OCI-LY7 (cell line): ENCODE measurements around the gene LRRC26. TPM values are rescaled to one million over a fixed set of nuclear protein-coding genes. Genes with fewer than 3 reads are reported as not detected.

Experiments used
- BruUV-seq: library from RNA; stranded (reverse); fragments of 400-500 nt; replicated peaks from 2 replicates; lab custom pipeline; 2021; lab: Mats Ljungman, UMichigan
- CTCF ChIA-PET: fragments of 300-600 bp; sonication (Branson Sonifier 250); formaldehyde crosslinking; loops from one replicate; lab custom pipeline; 2022; ENCODE audit warnings: antibody characterized with exemption; ENCODE audit not compliant: unreplicated experiment; lab: Charles Lee
- POLR2A ChIA-PET: fragments of 300-600 bp; sonication (Branson Sonifier 250); formaldehyde crosslinking; loops from one replicate; lab custom pipeline; 2022; ENCODE audit warnings: antibody characterized with exemption; lab: Charles Lee
- DNase-seq: peaks from one replicate; pipeline ENCODE4 v3.0.0-alpha.2; 2015; ENCODE audit warnings: low spot score
- H2AFZ ChIP-seq: fragments of 200-600 bp; sonication (generic), shearing (Covaris generic); 2 replicates; pipeline ENCODE4 v1.6.1; 2014; ENCODE audit warnings: mild to moderate bottlenecking, antibody characterized with exemption, low read length, moderate library complexity
- H3K27ac ChIP-seq: fragments of 200-600 bp; sonication (generic); 2 replicates; pipeline ENCODE4 v1.5.1; 2014; ENCODE audit warnings: mixed run types, low read depth, mild to moderate bottlenecking, moderate library complexity, low read length, inconsistent platforms; ENCODE audit not compliant: poor library complexity, severe bottlenecking
- H3K36me3 ChIP-seq: fragments of 200-600 bp; sonication (generic); 2 replicates; pipeline ENCODE4 v1.6.1; 2014; ENCODE audit warnings: mild to moderate bottlenecking, antibody characterized with exemption, low read length, moderate library complexity, mixed read lengths; ENCODE audit not compliant: insufficient read depth
- H3K4me1 ChIP-seq: fragments of 200-600 bp; sonication (generic); 2 replicates; pipeline ENCODE4 v1.5.1; 2014; ENCODE audit warnings: mild to moderate bottlenecking, low read length; ENCODE audit not compliant: insufficient read depth, poor library complexity, severe bottlenecking
- H3K4me2 ChIP-seq: fragments of 200-600 bp; sonication (generic); 2 replicates; pipeline ENCODE4 v1.6.1; 2014; ENCODE audit warnings: mild to moderate bottlenecking, low read length
- H3K4me3 ChIP-seq: fragments of 200-600 bp; sonication (generic); 2 replicates; pipeline ENCODE4 v1.5.1; 2014; ENCODE audit warnings: mild to moderate bottlenecking, low read depth, low read length; ENCODE audit not compliant: poor library complexity, severe bottlenecking
- H3K79me2 ChIP-seq: fragments of 200-600 bp; sonication (generic); 2 replicates; pipeline ENCODE4 v1.6.1; 2016; ENCODE audit warnings: low read depth, mild to moderate bottlenecking, low read length, moderate library complexity, mixed read lengths; ENCODE audit not compliant: insufficient read depth
- H3K9me2 ChIP-seq: fragments of 200-600 bp; sonication (generic); 2 replicates; pipeline ENCODE4 v1.6.1; 2016; ENCODE audit warnings: mild to moderate bottlenecking, low read length, mixed read lengths; ENCODE audit not compliant: insufficient read depth
- H3K9me3 ChIP-seq: fragments of 200-600 bp; sonication (generic); 2 replicates; pipeline ENCODE4 v1.6.1; 2014; ENCODE audit warnings: mild to moderate bottlenecking, mixed run types, low read length, mixed read lengths
- H4K20me1 ChIP-seq: fragments of 200-600 bp; sonication (generic); 2 replicates; pipeline ENCODE4 v1.6.1; 2014; ENCODE audit warnings: mild to moderate bottlenecking, antibody characterized with exemption, low read length, moderate library complexity, mixed read lengths; ENCODE audit not compliant: insufficient read depth
- CTCF ChIP-seq: fragments of 200-600 bp; sonication (generic); conservative IDR thresholded peaks from 2 replicates; pipeline ENCODE4 v1.5.1; 2014; ENCODE audit warnings: mild to moderate bottlenecking, antibody characterized with exemption, low read length, moderate library complexity, mixed read lengths
- EZH2phosphoT487 ChIP-seq: fragments of 200-600 bp; sonication (generic); IDR thresholded peaks from 2 replicates; pipeline ENCODE4 v1.6.1; 2018; ENCODE audit warnings: low read depth, borderline replicate concordance, mild to moderate bottlenecking, mixed run types, antibody characterized with exemption, low read length, moderate library complexity, mixed read lengths
- intact Hi-C: fragments of 100-400 bp; cut with micrococcal nuclease; formaldehyde crosslinking; loops from one replicate; pipeline ENCODE4 v1.10.0; 2022; ENCODE audit not compliant: unreplicated experiment
- total RNA-seq, 2 experiments: library from RNA; depleted of rRNA in 1 of 2; stranded (reverse); fragments of >200 nt in 1 of 2; shearing (Covaris generic) in 1 of 2; gene quantifications; 2 replicates each; pipeline ENCODE4 v1.2.3, GENCODE V29; 2014 to 2022

The LRRC26 gene
- total RNA-seq, 2 experiments from 2014 or later: not detected

GRCh38 chr9:137176302-137177182 lies 6.7 kb upstream of the LRRC26 start:
- Histone ChIP-seq H3K9me2 (no peaks in the 10 kb centered on the region), H4K20me1 (no peaks in the 10 kb centered on the region; the same call in 1 of the 2 replicates), H3K36me3 (peaks cover 32% of the 10 kb centered on the region), H3K9me3 (no peaks in the 10 kb centered on the region), H3K4me1 (no peaks in the 10 kb centered on the region), H3K4me2 (no peak overlapping the region), H3K27ac (no peak overlapping the region), H3K4me3 (no peak overlapping the region), H3K79me2 (no peaks in the 10 kb centered on the region), H2AFZ (no peak overlapping the region)
- no TSS peak for BruUV-seq
- no peak for TF ChIP-seq EZH2phosphoT487
- TF ChIP-seq CTCF: peak; percentile 79
- intact Hi-C loops: no loop called here
- ChIA-PET POLR2A (no interaction called here), CTCF (interaction anchor here (0.5 to 0.9 kb wide), 2 partner anchors 16 to 60 kb away, joined by 3 read pairs; no protein-coding TSS in a partner anchor)
- DNase-seq: peak; percentile 57

GRCh38 chr9:137175345-137175961 lies 5.6 kb upstream of the LRRC26 start:
- intact Hi-C loops: loop anchor here (2.0 kb wide), 1 partner anchor 57 kb away; no protein-coding TSS in a partner anchor
- BruUV-seq: no TSS peak
- POLR2A ChIA-PET: no interaction called here

More at GRCh38 chr9:137175345-137175961, 5.6 kb upstream of the LRRC26 start:
- no peaks in the 10 kb centered on the region for H3K4me1 ChIP-seq
- H3K36me3 ChIP-seq: peaks cover 21% of the 10 kb centered on the region
- no peaks in the 10 kb centered on the region for H3K9me2 ChIP-seq
- H3K4me3 ChIP-seq: no peak overlapping the region
- no peak overlapping the region for H3K27ac ChIP-seq
- DNase-seq: no peak
- CTCF ChIA-PET: no interaction called here
- no peaks in the 10 kb centered on the region for H3K9me3 ChIP-seq
- H3K4me2 ChIP-seq: no peak overlapping the region; the same call in 1 of the 2 replicates
- H4K20me1 ChIP-seq: no peaks in the 10 kb centered on the region; the same call in 1 of the 2 replicates
- TF ChIP-seq EZH2phosphoT487 (no peak), CTCF (peak; percentile 65)
- no peak overlapping the region for H2AFZ ChIP-seq
- no peaks in the 10 kb centered on the region for H3K79me2 ChIP-seq
